Measurements from ENCODE around the gene RIPPLY3.

DNA sequence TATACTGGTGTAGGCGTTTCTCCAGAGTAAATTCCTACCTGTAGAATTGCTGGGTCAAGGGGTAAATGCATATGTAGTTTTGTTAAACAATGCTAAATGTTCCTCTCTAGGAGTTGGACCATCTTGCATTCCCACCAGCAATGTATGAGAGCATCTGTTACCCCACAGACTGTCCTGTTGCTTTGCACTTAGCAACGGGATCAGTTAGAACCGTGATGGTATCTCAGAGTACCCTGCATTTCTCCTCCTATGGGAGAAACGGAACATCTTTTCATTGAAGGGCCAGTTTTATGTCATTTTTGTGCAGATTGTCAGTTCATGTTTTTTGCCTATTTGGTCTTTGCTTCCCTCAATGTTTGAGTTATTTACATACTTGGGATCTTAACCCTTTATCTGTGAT lies 18.0 kb upstream of the RIPPLY3 start:
- TF ChIP-seq, protein P1, sequence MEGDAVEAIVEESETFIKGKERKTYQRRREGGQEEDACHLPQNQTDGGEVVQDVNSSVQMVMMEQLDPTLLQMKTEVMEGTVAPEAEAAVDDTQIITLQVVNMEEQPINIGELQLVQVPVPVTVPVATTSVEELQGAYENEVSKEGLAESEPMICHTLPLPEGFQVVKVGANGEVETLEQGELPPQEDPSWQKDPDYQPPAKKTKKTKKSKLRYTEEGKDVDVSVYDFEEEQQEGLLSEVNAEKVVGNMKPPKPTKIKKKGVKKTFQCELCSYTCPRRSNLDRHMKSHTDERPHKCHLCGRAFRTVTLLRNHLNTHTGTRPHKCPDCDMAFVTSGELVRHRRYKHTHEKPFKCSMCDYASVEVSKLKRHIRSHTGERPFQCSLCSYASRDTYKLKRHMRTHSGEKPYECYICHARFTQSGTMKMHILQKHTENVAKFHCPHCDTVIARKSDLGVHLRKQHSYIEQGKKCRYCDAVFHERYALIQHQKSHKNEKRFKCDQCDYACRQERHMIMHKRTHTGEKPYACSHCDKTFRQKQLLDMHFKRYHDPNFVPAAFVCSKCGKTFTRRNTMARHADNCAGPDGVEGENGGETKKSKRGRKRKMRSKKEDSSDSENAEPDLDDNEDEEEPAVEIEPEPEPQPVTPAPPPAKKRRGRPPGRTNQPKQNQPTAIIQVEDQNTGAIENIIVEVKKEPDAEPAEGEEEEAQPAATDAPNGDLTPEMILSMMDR (conservative IDR thresholded peaks at IDR 0.05; ENCODE audit: low read length), result no peak
- TF ChIP-seq EZH2phosphoT487 (IDR thresholded peaks at IDR 0.05; ENCODE audit: borderline replicate concordance, low read depth, low read length), result no peak
